ENCODE results near the gene ESR2.

The ESR2 gene

DNA sequence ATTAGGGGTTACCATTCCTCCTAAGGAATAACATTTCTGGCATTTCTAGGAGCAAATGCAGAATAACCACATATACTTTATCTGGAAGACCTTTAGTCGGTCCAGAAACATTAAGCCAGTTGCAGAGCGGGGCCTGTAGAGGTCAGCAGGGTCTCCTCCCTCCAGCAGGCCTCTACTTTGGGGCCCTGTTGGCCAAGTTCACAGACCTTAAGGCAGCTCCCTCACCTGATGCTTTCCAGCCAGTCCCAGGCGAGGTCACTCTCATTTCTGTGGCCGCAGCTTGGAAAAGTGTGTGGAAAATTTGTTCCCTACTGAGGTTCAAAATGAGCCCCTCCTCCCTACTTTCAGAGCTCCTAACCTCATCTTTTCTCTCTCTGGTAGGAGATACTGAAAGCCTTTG lies 74.1 kb downstream of the ESR2 start:
- Histone ChIP-seq H2AK5ac (ENCODE audit: low read length, severe bottlenecking) (no peak overlapping the region), H3K4ac (ENCODE audit: low read depth in 1 of 2, low read length in 2 of 2) (no peak overlapping the region), H2AFZ (ENCODE audit: low read depth, low read length) (no peak overlapping the region), H2BK120ac (ENCODE audit: low read depth, low read length) (no peak overlapping the region), H2BK15ac (ENCODE audit: low read depth, poor library complexity, severe bottlenecking) (no peak overlapping the region), H3K27ac (ENCODE audit: low read length, poor library complexity, severe bottlenecking) (no peak overlapping the region), H2BK12ac (ENCODE audit: low read length in 2 of 2) (no peak overlapping the region), H4K91ac (ENCODE audit: low read length) (no peak overlapping the region), H3K18ac (ENCODE audit: low read depth in 1 of 2, low read length in 2 of 2) (no peak overlapping the region), H3K9ac (ENCODE audit: low read length) (no peak overlapping the region), H3K4me2 (ENCODE audit: low read length, poor library complexity, severe bottlenecking) (no peak overlapping the region), H4K8ac (ENCODE audit: low read length) (no peak overlapping the region), H3K36me3 (ENCODE audit: control insufficient read depth in 1 of 2, insufficient read depth in 2 of 2, low read depth in 1 of 2, low read length in 2 of 2) (peaks cover 0 to 44% of the 10 kb centered on the region in 2 experiments), H3K4me3 (ENCODE audit: insufficient read depth in 1 of 2, low read depth in 1 of 2, low read length in 2 of 2) (no peak overlapping the region), H3K79me1 (replicated peaks; ENCODE audit: low read length, poor library complexity, severe bottlenecking) (peaks cover 2% of the 10 kb centered on the region), H3K23ac (ENCODE audit: low read length in 2 of 2) (no peak overlapping the region), H2BK5ac (ENCODE audit: low read depth, low read length, poor library complexity, severe bottlenecking) (no peak overlapping the region), H3K4me1 (ENCODE audit: control insufficient read depth, insufficient read depth, low read depth, low read length) (peaks cover 5% of the 10 kb centered on the region), H3K27me3 (ENCODE audit: control insufficient read depth in 1 of 2, insufficient read depth in 1 of 2, low read length in 2 of 2) (no peaks in the 10 kb centered on the region), H3K9me3 (ENCODE audit: control insufficient read depth, low read length) (no peaks in the 10 kb centered on the region), H3K14ac (ENCODE audit: low read length in 2 of 2) (no peak overlapping the region)
- no peak for DNase-seq
- 88% methylated on average over 2 of the region's 4 CpGs for WGBS

DNA sequence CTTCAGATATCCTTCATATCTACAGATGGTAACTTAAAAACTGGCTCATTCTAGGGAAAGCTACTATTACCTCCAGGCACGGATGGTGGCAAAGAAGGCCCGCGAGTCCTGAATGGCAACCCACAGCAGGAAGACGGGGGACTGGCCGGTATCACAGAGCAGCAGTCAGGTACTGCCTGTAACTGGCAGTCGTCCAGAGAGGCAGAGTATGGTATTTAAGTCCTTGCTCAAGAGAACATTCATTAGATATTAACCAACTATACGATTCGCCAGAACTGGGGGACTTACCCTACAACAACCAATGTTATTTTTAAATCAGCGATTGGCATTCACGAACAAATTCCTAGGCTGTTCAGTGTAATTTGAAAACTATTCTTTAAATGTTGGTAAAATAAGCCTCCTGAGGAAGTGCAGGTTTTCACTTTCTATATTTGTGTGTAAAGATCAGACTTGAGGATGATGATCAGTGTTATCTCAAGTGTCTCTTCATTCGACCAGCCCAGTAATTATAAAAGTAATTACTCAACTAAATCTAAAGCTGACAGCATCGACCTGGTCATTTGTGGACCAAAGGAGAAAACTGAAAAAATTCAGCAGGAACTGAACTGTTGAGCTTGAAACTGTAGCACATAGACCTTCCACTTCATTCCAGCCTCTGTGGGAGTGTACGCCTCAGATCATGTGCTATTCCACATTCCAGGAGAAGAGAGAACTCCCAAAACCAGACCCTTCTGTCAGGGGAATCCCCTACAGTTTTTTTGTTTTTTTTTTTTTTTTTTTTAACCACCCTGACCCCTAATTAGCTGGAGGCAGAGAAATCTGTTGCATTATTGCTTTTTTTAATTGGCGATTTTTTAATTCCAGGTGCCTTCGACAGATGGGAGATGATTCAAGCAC lies 75.6 kb downstream of the ESR2 start:
- Histone ChIP-seq H3K4me3 (ENCODE audit: insufficient read depth in 1 of 2, low read depth in 1 of 2, low read length in 2 of 2) (no peak overlapping the region), H3K9me3 (ENCODE audit: control insufficient read depth, low read length) (no peaks in the 10 kb centered on the region), H3K36me3 (ENCODE audit: control insufficient read depth in 1 of 2, insufficient read depth in 2 of 2, low read depth in 1 of 2, low read length in 2 of 2) (peaks cover 0 to 48% of the 10 kb centered on the region in 2 experiments), H3K9ac (ENCODE audit: low read length) (no peak overlapping the region), H3K18ac (ENCODE audit: low read depth in 1 of 2, low read length in 2 of 2) (no peak overlapping the region), H3K79me1 (replicated peaks; ENCODE audit: low read length, poor library complexity, severe bottlenecking) (peaks cover 2% of the 10 kb centered on the region), H3K4me2 (ENCODE audit: low read length, poor library complexity, severe bottlenecking) (peak overlapping the region; percentile 5), H2AK5ac (ENCODE audit: low read length, severe bottlenecking) (no peak overlapping the region), H4K8ac (ENCODE audit: low read length) (no peak overlapping the region), H4K91ac (ENCODE audit: low read length) (no peak overlapping the region), H2AFZ (ENCODE audit: low read depth, low read length) (no peak overlapping the region), H2BK120ac (ENCODE audit: low read depth, low read length) (no peak overlapping the region), H2BK5ac (ENCODE audit: low read depth, low read length, poor library complexity, severe bottlenecking) (no peak overlapping the region), H3K14ac (ENCODE audit: low read length in 2 of 2) (no peak overlapping the region), H3K4me1 (ENCODE audit: control insufficient read depth, insufficient read depth, low read depth, low read length) (peaks cover 5% of the 10 kb centered on the region), H3K23ac (ENCODE audit: low read length in 2 of 2) (no peak overlapping the region), H3K27ac (ENCODE audit: low read length, poor library complexity, severe bottlenecking) (peak overlapping the region; percentile 52), H2BK15ac (ENCODE audit: low read depth, poor library complexity, severe bottlenecking) (no peak overlapping the region), H3K27me3 (ENCODE audit: control insufficient read depth in 1 of 2, insufficient read depth in 1 of 2, low read length in 2 of 2) (no peaks in the 10 kb centered on the region), H2BK12ac (ENCODE audit: low read length in 2 of 2) (no peak overlapping the region), H3K4ac (ENCODE audit: low read depth in 1 of 2, low read length in 2 of 2) (no peak overlapping the region)
- DNase-seq = no peak
- 96% methylated on average over 12 of the region's 15 CpGs for WGBS

- Histone ChIP-seq H3K4me1 (ENCODE audit: control insufficient read depth, insufficient read depth, low read depth, low read length) (peaks cover 5% of the 10 kb centered on the region), H3K23ac (ENCODE audit: low read length in 2 of 2) (no peak overlapping the region), H2AFZ (ENCODE audit: low read depth, low read length) (no peak overlapping the region), H3K79me1 (replicated peaks; ENCODE audit: low read length, poor library complexity, severe bottlenecking) (peaks cover 2% of the 10 kb centered on the region), H2AK5ac (ENCODE audit: low read length, severe bottlenecking) (no peak overlapping the region), H3K18ac (ENCODE audit: low read depth in 1 of 2, low read length in 2 of 2) (no peak overlapping the region), H3K9me3 (ENCODE audit: control insufficient read depth, low read length) (no peaks in the 10 kb centered on the region), H2BK120ac (ENCODE audit: low read depth, low read length) (no peak overlapping the region), H4K91ac (ENCODE audit: low read length) (no peak overlapping the region), H3K36me3 (ENCODE audit: control insufficient read depth in 1 of 2, insufficient read depth in 2 of 2, low read depth in 1 of 2, low read length in 2 of 2) (peaks cover 0 to 44% of the 10 kb centered on the region in 2 experiments), H3K27ac (ENCODE audit: low read length, poor library complexity, severe bottlenecking) (peak overlapping the region; percentile 43), H2BK12ac (ENCODE audit: low read length in 2 of 2) (no peak overlapping the region), H3K14ac (ENCODE audit: low read length in 2 of 2) (no peak overlapping the region), H3K9ac (ENCODE audit: low read length) (no peak overlapping the region), H4K8ac (ENCODE audit: low read length) (no peak overlapping the region), H2BK5ac (ENCODE audit: low read depth, low read length, poor library complexity, severe bottlenecking) (no peak overlapping the region), H3K27me3 (ENCODE audit: control insufficient read depth in 1 of 2, insufficient read depth in 1 of 2, low read length in 2 of 2) (no peaks in the 10 kb centered on the region), H3K4me3 (ENCODE audit: insufficient read depth in 1 of 2, low read depth in 1 of 2, low read length in 2 of 2) (no peak overlapping the region), H3K4me2 (ENCODE audit: low read length, poor library complexity, severe bottlenecking) (no peak overlapping the region), H2BK15ac (ENCODE audit: low read depth, poor library complexity, severe bottlenecking) (no peak overlapping the region), H3K4ac (ENCODE audit: low read depth in 1 of 2, low read length in 2 of 2) (no peak overlapping the region)
- 87% methylated on average over 7 of the region's 7 CpGs for WGBS
- DNase-seq = no peak
Measured at GRCh38 chr14:64217834-64218233, 76.3 kb downstream of the ESR2 start.

GRCh38 chr14:64217308-64217707 lies 76.9 kb downstream of the ESR2 start:
- no peak for DNase-seq
- Histone ChIP-seq H3K27ac (ENCODE audit: low read length, poor library complexity, severe bottlenecking) (no peak overlapping the region), H3K36me3 (ENCODE audit: control insufficient read depth in 1 of 2, insufficient read depth in 2 of 2, low read depth in 1 of 2, low read length in 2 of 2) (peaks cover 0 to 44% of the 10 kb centered on the region in 2 experiments)

More at GRCh38 chr14:64217308-64217707, 76.9 kb downstream of the ESR2 start:
- no peak overlapping the region for H3K23ac ChIP-seq (ENCODE audit: low read length in 2 of 2)
- peaks cover 2% of the 10 kb centered on the region for H3K79me1 ChIP-seq (replicated peaks; ENCODE audit: low read length, poor library complexity, severe bottlenecking)
- 99% methylated on average over 4 of the region's 4 CpGs for WGBS
- H2BK120ac ChIP-seq (ENCODE audit: low read depth, low read length) = no peak overlapping the region
- H2BK12ac ChIP-seq (ENCODE audit: low read length in 2 of 2) = no peak overlapping the region
- H3K4me2 ChIP-seq (ENCODE audit: low read length, poor library complexity, severe bottlenecking) = no peak overlapping the region
- no peak overlapping the region for H4K8ac ChIP-seq (ENCODE audit: low read length)
- no peak overlapping the region for H2BK5ac ChIP-seq (ENCODE audit: low read depth, low read length, poor library complexity, severe bottlenecking)
- no peak overlapping the region for H3K9ac ChIP-seq (ENCODE audit: low read length)
- no peak overlapping the region for H2AK5ac ChIP-seq (ENCODE audit: low read length, severe bottlenecking)
- H3K14ac ChIP-seq (ENCODE audit: low read length in 2 of 2) = no peak overlapping the region
- H2BK15ac ChIP-seq (ENCODE audit: low read depth, poor library complexity, severe bottlenecking) = no peak overlapping the region
- no peak overlapping the region for H2AFZ ChIP-seq (ENCODE audit: low read depth, low read length)
- H3K4ac ChIP-seq (ENCODE audit: low read depth in 1 of 2, low read length in 2 of 2) = no peak overlapping the region
- H3K9me3 ChIP-seq (ENCODE audit: control insufficient read depth, low read length) = no peaks in the 10 kb centered on the region
- no peak overlapping the region for H3K18ac ChIP-seq (ENCODE audit: low read depth in 1 of 2, low read length in 2 of 2)
- no peak overlapping the region for H4K91ac ChIP-seq (ENCODE audit: low read length)
- no peak overlapping the region for H3K4me3 ChIP-seq (ENCODE audit: insufficient read depth in 1 of 2, low read depth in 1 of 2, low read length in 2 of 2)
- H3K4me1 ChIP-seq (ENCODE audit: control insufficient read depth, insufficient read depth, low read depth, low read length) = peaks cover 5% of the 10 kb centered on the region
- no peaks in the 10 kb centered on the region for H3K27me3 ChIP-seq (ENCODE audit: control insufficient read depth in 1 of 2, insufficient read depth in 1 of 2, low read length in 2 of 2)
